Brain microvascular endothelial cell (primary cell): ENCODE data around the gene AKIRIN2.

Experiments used
- DNase-seq: peaks from one replicate; pipeline ENCODE4 v3.0.0-alpha.2; 2020
- H3K27ac ChIP-seq: fragments of 250-450 bp; sonication (Bioruptor Pico); 2 replicates; pipeline ENCODE4 v1.5.1; 2020; ENCODE audit warnings: mild to moderate bottlenecking, moderate library complexity
- H3K27me3 ChIP-seq: fragments of 250-450 bp; sonication (Bioruptor Pico); replicated peaks from 2 replicates; pipeline ENCODE4 v1.5.1; 2020; ENCODE audit warnings: mild to moderate bottlenecking
- H3K36me3 ChIP-seq: fragments of 250-450 bp; sonication (Bioruptor Pico); replicated peaks from 2 replicates; pipeline ENCODE4 v1.5.1; 2020; ENCODE audit warnings: mild to moderate bottlenecking
- H3K4me3 ChIP-seq: 2 replicates; pipeline ENCODE4 v1.5.1; 2011; ENCODE audit warnings: low read depth, mild to moderate bottlenecking, control low read depth, low read length, moderate library complexity
- in situ Hi-C: cut with HindIII; loops from 2 replicates; pipeline ENCODE4 v1.10.0; 2017; ENCODE audit warnings: low sequenced_read_pairs, low pct_ligation_motif_present
- TF ChIP-seq, protein P1 (sequence below): IDR thresholded peaks from 2 replicates; pipeline ENCODE4 v1.5.1; 2011; ENCODE audit warnings: low read depth, mild to moderate bottlenecking, moderate library complexity, low read length, control low read depth, inconsistent platforms; ENCODE audit errors: missing control alignments

Gene AKIRIN2

GRCh38 chr6:87731080-87731479 lies 29.0 kb upstream of the AKIRIN2 start:
- no peaks in the 10 kb centered on the region for H3K36me3 ChIP-seq
- DNase-seq, result no peak
- H3K27ac ChIP-seq, result no peak overlapping the region
- in situ Hi-C loops, result no loop called here
- H3K27me3 ChIP-seq, result no peaks in the 10 kb centered on the region
- TF ChIP-seq, protein P1, sequence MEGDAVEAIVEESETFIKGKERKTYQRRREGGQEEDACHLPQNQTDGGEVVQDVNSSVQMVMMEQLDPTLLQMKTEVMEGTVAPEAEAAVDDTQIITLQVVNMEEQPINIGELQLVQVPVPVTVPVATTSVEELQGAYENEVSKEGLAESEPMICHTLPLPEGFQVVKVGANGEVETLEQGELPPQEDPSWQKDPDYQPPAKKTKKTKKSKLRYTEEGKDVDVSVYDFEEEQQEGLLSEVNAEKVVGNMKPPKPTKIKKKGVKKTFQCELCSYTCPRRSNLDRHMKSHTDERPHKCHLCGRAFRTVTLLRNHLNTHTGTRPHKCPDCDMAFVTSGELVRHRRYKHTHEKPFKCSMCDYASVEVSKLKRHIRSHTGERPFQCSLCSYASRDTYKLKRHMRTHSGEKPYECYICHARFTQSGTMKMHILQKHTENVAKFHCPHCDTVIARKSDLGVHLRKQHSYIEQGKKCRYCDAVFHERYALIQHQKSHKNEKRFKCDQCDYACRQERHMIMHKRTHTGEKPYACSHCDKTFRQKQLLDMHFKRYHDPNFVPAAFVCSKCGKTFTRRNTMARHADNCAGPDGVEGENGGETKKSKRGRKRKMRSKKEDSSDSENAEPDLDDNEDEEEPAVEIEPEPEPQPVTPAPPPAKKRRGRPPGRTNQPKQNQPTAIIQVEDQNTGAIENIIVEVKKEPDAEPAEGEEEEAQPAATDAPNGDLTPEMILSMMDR, result no peak
- H3K4me3 ChIP-seq, result no peak overlapping the region

- Histone ChIP-seq H3K4me3 (no peak overlapping the region), H3K27ac (no peak overlapping the region), H3K27me3 (no peaks in the 10 kb centered on the region), H3K36me3 (no peaks in the 10 kb centered on the region)
- in situ Hi-C loops, result no loop called here
- TF ChIP-seq, protein P1, result no peak
- no peak for DNase-seq
These were observed 28.1 kb upstream of the AKIRIN2 start for GRCh38 chr6:87729965-87730719.

DNA sequence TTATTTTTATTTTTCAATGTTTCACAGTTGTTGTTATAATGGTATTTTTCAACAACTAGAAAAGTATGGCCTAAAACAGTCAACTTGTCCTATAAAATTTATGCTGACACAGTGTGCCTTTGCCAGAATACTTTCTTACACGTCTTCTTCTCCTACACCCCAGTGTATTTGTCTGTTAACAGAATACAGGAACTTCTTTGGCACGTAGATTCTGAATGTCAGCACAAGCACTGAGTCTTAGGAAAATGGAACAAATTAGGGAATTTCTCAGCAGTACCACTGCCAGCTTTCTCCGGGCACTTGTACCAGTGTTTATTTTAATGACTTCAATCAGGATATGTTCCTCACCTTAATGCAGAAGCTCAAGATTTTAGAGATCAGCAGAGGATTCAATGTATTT lies 26.7 kb upstream of the AKIRIN2 start:
- TF ChIP-seq, protein P1, result no peak
- no peaks in the 10 kb centered on the region for H3K36me3 ChIP-seq
- H3K27me3 ChIP-seq, result no peaks in the 10 kb centered on the region
- DNase-seq, result no peak
- H3K27ac ChIP-seq, result no peak overlapping the region
- H3K4me3 ChIP-seq, result no peak overlapping the region
- in situ Hi-C loops, result no loop called here

GRCh38 chr6:87724983-87725811 lies 23.2 kb upstream of the AKIRIN2 start:
- H3K4me3 ChIP-seq, result no peak overlapping the region
- no peak for DNase-seq
- no peak overlapping the region for H3K27ac ChIP-seq
- H3K36me3 ChIP-seq, result no peaks in the 10 kb centered on the region
- H3K27me3 ChIP-seq, result no peaks in the 10 kb centered on the region
- in situ Hi-C loops, result no loop called here
- TF ChIP-seq, protein P1, result no peak

DNA sequence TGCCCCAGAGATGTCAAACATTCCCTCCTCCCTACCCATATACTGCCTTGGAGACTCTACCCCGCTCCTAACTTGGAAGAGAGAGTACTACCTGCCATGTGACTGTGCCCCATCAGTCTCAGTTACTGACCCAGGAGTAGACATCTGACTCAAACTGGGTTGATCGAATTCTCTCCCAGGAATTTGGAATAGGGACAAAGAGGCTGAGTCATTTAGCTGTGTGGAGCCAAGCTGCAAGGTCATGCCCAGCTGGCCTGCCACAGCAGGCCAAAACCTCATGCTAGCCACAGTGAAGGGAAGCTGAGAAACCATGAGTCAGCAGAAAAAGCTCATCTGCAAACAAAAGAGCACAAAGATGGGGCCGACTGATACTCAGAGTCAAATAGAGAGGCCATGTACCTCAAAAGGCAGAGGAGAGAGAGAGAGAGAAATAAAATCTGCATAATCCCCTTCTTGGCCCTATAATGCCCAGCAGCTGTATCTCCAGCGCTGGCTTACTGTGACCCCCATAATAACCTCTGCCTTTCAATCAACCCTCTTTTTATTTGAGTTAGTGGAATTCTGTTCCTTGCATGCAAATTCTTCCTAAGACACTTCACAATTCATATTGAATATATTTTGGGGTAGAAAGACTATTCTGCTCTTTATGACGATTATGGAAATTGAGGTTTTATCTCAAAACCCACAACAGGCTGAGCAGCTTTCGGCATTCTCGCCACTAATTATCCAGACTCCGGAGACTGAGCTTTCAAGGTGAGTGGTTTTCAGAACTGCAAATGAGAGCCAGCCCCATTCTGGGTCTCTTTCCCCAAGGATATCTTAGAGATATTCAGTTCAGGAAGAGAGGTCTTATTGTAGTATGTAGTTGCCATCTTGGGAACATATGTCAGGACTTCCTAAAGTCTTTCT lies 21.4 kb upstream of the AKIRIN2 start:
- peak; percentile 84 for DNase-seq
- TF ChIP-seq, protein P1, result no peak
- in situ Hi-C loops, result no loop called here

More for the DNA sequence above, 21.4 kb upstream of the AKIRIN2 start:
- Histone ChIP-seq H3K36me3 (no peaks in the 10 kb centered on the region), H3K4me3 (no peak overlapping the region), H3K27me3 (no peaks in the 10 kb centered on the region), H3K27ac (peak overlapping the region; percentile 8)
